Activated CD8-positive, alpha-beta memory T cell treated with anti-CD3 and anti-CD28 coated beads for 36 hours (primary cell): ENCODE measurements around the gene MED23. TPM values are rescaled to one million over a fixed set of nuclear protein-coding genes. Genes with fewer than 3 reads are reported as not detected.
"Not testable (repeated sequence)": the region's sequence is repeated elsewhere in the genome, so short reads cannot be mapped to it uniquely, and the experiment has no call there.

Experiments used
- CTCF ChIA-PET: fragments of 350-600 bp; sonication (Branson Sonifier 250); formaldehyde crosslinking; loops from one replicate; lab custom pipeline; 2021; ENCODE audit warnings: antibody characterized with exemption; lab: Charles Lee
- POLR2A ChIA-PET: fragments of 350-600 bp; sonication (Branson Sonifier 250); formaldehyde crosslinking; loops from one replicate; lab custom pipeline; 2021; ENCODE audit warnings: antibody characterized with exemption; lab: Charles Lee
- total RNA-seq, 2 experiments: library from RNA; stranded (reverse); gene quantifications; one replicate each; pipeline ENCODE4 v1.2.3, GENCODE V29; 2021

MED23 gene
- total RNA-seq, 2 experiments from 2014 or later: 28.4 to 29.0 TPM

DNA sequence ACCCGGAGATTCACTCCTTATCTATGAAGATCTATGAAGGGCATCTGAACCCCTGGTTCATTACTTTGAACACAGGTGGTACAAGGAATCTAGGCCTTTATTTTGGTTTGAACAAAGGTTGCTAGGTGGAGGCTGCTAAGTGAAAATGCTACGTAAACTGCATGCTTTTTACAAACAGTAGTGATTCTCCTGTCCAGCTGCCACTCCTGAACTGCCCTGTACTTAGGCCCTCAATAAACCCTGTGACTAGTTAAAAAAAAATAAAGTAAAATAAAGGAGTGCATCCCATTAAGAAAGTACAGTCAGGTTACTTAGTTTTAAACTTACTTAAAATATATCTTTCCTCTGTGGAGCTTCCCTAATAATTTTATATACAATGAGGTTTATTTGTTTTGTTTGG lies 82.7 kb downstream of the MED23 start:
- CTCF ChIA-PET: no interaction called here
- POLR2A ChIA-PET: no interaction called here

DNA sequence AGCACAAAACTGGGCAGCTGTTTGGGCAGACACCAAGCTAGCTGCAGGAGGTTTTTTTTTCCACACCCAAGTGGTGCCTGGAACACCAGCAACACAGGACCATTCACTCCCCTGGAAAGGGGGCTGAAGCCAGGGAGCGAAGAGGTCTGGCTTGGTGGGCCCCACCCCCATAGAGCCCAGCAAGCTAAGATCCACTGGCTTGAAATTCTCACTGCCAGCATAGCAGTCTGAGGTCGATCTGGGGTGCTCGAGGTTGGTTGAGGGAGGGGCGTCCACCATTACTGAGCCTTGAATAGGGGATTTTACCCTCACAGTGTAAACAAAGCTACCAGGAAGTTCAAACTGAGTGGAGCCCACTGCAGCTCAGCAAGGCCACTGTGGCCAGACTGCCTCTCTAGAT lies 89.4 kb downstream of the MED23 start:
- CTCF ChIA-PET, POLR2A ChIA-PET: not testable (repeated sequence)

DNA sequence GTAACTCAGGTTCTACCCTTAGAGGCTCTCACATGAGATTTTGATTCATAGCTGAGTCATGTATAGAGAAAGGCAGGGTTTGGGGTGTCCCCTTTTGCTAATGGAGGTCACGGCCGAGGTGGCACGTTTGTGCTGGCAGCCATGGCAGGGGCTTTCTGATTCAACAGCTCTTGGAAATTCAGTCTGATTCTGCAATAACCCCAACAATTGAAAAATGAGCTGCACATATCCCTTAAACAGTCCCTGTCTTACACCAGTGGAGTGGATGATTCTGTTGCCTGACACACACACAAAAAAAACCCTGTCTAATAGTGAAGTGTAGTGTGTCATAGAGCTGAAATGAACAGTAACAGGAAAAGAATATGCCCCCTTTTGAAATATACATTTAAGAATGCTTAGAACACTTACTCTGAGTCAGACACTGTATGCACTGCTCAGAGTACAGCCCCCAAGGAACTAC lies 95.4 kb downstream of the MED23 start:
- ChIA-PET POLR2A (no interaction called here), CTCF (interaction anchor here (1.1 to 3.0 kb wide), 5 partner anchors 13 to 648 kb away, joined by 3 to 16 read pairs (median 5); partner anchors contain the start of gene MED23)

DNA sequence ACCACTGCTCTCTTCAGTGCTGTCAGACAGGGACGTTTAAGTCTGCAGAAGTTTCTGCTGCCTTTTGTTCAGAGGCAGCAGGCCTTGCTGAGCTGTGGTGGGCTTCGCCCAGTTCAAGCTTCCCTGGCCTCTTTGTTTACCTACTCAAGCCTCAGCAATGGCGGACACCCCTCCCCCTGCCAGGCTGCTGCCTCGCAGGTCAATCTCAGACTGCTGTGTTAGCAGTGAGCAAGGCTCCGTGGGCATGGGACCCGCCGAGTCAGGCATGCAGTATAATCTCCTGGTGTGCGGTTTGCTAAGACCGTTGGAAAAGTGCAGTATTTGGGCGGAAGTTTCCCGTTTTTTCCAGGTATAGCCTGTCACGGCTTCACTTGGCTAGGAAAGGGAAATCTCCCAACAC lies 96.4 kb downstream of the MED23 start:
- CTCF ChIA-PET: interaction anchor here (1.3 to 3.0 kb wide), 2 partner anchors 12 to 334 kb away, joined by 3 to 16 read pairs; no protein-coding TSS in a partner anchor
- POLR2A ChIA-PET: not testable (repeated sequence)

DNA sequence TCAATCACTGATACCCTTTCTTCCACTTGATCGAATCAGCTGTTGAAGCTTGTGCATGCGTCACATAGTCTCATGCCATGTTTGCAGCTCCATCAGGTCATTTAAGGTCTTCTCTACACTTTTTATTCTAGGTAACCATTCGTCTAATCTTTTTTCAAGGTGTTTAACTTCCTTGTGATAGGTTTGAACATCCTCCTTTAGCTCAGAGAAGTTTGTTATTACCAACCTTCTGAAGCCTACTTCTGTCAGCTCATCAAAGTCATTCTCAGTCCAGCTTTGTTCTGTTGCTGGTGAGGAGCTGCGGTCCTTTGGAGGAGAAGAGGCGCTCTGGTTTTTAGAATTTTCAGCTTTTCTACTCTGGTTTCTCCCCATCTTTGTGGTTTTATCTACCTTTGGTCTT lies 97.1 kb downstream of the MED23 start:
- POLR2A ChIA-PET: not testable (repeated sequence)
- CTCF ChIA-PET: interaction anchor here (0.6 kb wide), 1 partner anchor 417 kb away, joined by 3 read pairs; no protein-coding TSS in a partner anchor

DNA sequence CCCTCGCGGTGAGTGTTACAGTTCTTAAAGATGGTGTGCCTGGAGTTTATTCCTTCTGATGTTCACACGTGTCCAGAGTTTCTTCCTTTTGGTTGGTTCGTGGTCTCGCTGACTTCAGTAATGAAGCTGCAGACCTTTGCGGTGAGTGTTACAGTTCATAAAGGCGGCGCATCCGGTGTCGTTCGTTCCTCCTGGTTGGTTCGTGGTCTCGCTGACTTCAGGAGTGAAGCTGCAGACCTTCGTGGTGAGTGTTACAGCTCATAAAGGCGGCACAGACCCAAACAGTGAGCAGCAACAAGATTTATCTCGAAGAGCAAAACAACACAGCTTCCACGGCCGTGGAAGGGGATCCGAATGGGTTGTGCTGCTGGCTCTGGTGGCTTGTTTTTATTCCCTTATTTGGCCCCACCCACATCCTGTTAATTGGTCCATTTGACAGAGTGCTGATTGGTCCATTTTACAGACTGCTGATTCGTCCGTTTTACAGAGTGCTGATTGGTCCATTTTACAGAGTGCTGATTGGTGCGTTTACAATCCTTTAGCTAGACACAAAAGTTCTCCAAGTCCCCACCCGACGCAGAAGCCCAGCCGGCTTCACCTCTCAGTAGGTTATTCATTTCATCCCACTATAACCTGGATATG lies 103.2 kb downstream of the MED23 start:
- CTCF ChIA-PET: interaction anchor here (1.8 kb wide), 1 partner anchor 104 kb away, joined by 3 read pairs; no protein-coding TSS in a partner anchor
- POLR2A ChIA-PET: no interaction called here

DNA sequence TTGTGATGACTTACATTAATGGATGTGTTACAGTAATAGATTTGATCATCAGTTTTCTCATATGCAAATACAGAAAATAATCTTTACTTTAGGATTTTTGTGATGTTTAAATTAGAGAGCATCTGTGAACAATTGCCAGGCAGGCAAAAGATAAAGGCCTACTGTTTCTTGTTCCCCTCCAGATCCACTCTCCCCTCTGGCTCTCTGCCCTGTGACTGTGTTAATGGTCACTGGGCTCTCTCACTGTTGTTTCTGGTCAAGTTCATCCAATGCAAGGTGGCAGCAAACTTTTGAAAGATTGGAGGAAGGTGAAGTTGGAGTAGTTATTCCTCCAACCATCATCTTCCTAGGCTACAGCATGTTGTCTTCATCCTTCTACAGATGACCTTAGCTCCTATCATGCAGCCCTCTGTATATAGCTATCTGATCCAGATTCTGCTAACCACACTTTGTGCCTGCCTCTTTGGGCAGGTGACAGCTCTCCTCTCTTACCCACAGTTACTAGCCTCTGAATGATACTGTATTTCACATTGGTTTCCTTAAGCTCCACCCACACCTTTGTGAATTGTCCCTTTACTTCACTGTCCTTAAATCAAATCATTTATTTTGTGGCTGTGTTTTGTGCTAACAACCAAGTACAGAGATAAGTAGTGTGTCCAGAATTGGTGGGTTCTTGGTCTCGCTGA lies 103.9 kb downstream of the MED23 start:
- ChIA-PET CTCF (interaction anchor here (1.8 kb wide), 1 partner anchor 104 kb away, joined by 3 read pairs; no protein-coding TSS in a partner anchor), POLR2A (no interaction called here)

Other genes with a start within 250 kb of the MED23 start
- not detected for gene ARG1, start 55.0 kb downstream of the MED23 start, total RNA-seq
- gene ENPP3, start 9.1 kb upstream of the MED23 start, total RNA-seq: under 1 TPM; 0.63 to 0.84 TPM
- not detected for gene OR2A4, start 73.2 kb upstream of the MED23 start, total RNA-seq
- not detected for gene CTAGE9, start 82.8 kb upstream of the MED23 start, total RNA-seq
- 1 to 10 TPM; 2.0 to 2.7 TPM for gene ENPP1, start 179.8 kb upstream of the MED23 start, total RNA-seq